GM12892 (cell line): Measurements from ENCODE around the gene PTPN4.

Experiments
- POLR2A ChIP-seq: IDR thresholded peaks from 2 replicates; pipeline ENCODE4 v1.6.1; 2011; ENCODE audit warnings: low read depth, low read length, control low read depth
- POLR2AphosphoS5 ChIP-seq: IDR thresholded peaks from 2 replicates; pipeline ENCODE4 v1.6.1; 2011; ENCODE audit warnings: low read depth, low read length, control low read depth

DNA sequence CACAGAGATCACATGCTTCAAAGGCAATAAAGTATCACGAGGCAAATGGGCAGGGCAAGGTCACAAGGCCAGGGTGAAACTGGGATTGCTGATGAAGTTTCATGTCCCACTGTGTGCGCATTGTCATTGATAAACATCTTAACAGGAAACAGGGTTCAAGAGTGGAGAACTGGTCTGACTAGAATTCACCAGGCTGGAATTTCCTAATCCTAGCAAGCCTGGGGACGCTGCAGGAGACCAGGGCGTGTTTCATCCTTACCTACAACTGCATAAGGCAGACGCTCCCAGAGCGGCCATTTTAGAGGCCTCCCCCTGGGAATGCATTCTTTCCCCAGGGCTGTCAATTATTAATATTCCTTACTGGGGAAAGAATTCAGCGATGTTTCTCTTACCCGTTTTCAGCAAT lies 33.2 kb downstream of the PTPN4 start:
- TF ChIP-seq POLR2AphosphoS5 (no peak), POLR2A (no peak)
